Measurements from ENCODE around the gene ACOXL. TPM values are rescaled to one million over a fixed set of nuclear protein-coding genes. Genes with fewer than 3 reads are reported as not detected.

Gene ACOXL
- total and polyA plus RNA-seq, 9 of the 15 experiments (the other 6 are each of a cell fraction or from before 2014, with no cell fraction given): 0.31 to 0.56 TPM; not detected in 7

GRCh38 chr2:111062417-111062816 lies 330.0 kb downstream of the ACOXL start (continued):
- TF ChIP-seq ZNF518B (CRISPR knock-in tag; IDR thresholded peaks at IDR 0.05) (no peak), MAFG (tag; conservative IDR thresholded peaks at IDR 0.05) (no peak), MTF1 (CRISPR knock-in tag; IDR thresholded peaks at IDR 0.05; ENCODE audit: borderline replicate concordance) (no peak), BCOR (IDR thresholded peaks at IDR 0.05) (no peak), ZNF165 (CRISPR knock-in tag; IDR thresholded peaks at IDR 0.05; ENCODE audit: borderline replicate concordance) (no peak), NFE2L1 (tag; IDR thresholded peaks at IDR 0.05; ENCODE audit: borderline replicate concordance, low read depth) (no peak), MCM7 (IDR thresholded peaks at IDR 0.05) (no peak), MAX (CRISPR knock-in tag; IDR thresholded peaks at IDR 0.05) (no peak), ZNF274 (IDR thresholded peaks at IDR 0.05; ENCODE audit: borderline replicate concordance, low read depth, low read length) (no peak), ZKSCAN1 (IDR thresholded peaks at IDR 0.05; ENCODE audit: low read depth, low read length) (no peak), PHF20 (IDR thresholded peaks at IDR 0.05; ENCODE audit: partially characterized antibody) (no peak)
- TF ChIP-seq, protein P1, sequence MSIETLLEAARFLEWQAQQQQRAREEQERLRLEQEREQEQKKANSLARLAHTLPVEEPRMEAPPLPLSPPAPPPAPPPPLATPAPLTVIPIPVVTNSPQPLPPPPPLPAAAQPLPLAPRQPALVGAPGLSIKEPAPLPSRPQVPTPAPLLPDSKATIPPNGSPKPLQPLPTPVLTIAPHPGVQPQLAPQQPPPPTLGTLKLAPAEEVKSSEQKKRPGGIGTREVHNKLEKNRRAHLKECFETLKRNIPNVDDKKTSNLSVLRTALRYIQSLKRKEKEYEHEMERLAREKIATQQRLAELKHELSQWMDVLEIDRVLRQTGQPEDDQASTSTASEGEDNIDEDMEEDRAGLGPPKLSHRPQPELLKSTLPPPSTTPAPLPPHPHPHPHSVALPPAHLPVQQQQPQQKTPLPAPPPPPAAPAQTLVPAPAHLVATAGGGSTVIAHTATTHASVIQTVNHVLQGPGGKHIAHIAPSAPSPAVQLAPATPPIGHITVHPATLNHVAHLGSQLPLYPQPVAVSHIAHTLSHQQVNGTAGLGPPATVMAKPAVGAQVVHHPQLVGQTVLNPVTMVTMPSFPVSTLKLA (conservative IDR thresholded peaks at IDR 0.05): no peak

Data from K562 (cell line).